ENCODE measurements around the gene CEP72. TPM values are rescaled to one million over a fixed set of nuclear protein-coding genes. Genes with fewer than 3 reads are reported as not detected.

Gene CEP72
- total RNA-seq, 1 experiment from 2014 or later: 56.5 TPM

DNA sequence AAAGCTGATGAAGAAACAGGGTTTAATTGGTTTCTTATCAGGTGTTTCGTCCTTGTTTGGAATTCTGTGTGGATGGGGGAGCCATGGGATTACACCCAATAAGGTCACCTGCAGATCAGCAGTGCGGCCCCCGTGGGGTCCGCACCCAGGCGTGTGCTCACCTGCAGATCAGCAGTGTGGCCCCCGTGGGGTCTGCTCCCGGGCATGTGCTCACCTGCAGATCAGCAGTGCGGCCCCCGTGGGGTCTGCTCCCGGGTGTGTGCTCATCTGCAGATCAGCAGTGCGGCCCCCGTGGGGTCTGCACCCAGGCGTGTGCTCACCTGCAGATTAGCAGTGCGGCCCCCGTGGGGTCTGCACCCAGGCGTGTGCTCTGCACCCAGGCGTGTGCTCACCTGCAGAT, 41.7 kb upstream of the CEP72 start:
- no peak overlapping the region for H3K4me3 Mint-ChIP-seq (ENCODE audit: low read depth, unreplicated experiment)
- intact Hi-C loops (cut with micrococcal nuclease; ENCODE audit: unreplicated experiment): no loop called here
- no peak for DNase-seq
- CTCF ChIA-PET: no interaction called here
- peaks cover 4% of the 10 kb centered on the region for H3K9me3 Mint-ChIP-seq (ENCODE audit: low read depth, unreplicated experiment)
- no peak overlapping the region for H3K27ac Mint-ChIP-seq (ENCODE audit: unreplicated experiment)
- no TSS peak for BruUV-seq (replicated peaks)
- peaks cover 64% of the 10 kb centered on the region for H3K27me3 Mint-ChIP-seq (ENCODE audit: unreplicated experiment)
- TF ChIP-seq, protein P1, sequence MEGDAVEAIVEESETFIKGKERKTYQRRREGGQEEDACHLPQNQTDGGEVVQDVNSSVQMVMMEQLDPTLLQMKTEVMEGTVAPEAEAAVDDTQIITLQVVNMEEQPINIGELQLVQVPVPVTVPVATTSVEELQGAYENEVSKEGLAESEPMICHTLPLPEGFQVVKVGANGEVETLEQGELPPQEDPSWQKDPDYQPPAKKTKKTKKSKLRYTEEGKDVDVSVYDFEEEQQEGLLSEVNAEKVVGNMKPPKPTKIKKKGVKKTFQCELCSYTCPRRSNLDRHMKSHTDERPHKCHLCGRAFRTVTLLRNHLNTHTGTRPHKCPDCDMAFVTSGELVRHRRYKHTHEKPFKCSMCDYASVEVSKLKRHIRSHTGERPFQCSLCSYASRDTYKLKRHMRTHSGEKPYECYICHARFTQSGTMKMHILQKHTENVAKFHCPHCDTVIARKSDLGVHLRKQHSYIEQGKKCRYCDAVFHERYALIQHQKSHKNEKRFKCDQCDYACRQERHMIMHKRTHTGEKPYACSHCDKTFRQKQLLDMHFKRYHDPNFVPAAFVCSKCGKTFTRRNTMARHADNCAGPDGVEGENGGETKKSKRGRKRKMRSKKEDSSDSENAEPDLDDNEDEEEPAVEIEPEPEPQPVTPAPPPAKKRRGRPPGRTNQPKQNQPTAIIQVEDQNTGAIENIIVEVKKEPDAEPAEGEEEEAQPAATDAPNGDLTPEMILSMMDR (IDR thresholded peaks at IDR 0.05; ENCODE audit: unreplicated experiment): no peak
- no peaks in the 10 kb centered on the region for H3K36me3 Mint-ChIP-seq (ENCODE audit: insufficient read depth, unreplicated experiment)
- no peaks in the 10 kb centered on the region for H3K4me1 Mint-ChIP-seq (ENCODE audit: low read depth, unreplicated experiment)

DNA sequence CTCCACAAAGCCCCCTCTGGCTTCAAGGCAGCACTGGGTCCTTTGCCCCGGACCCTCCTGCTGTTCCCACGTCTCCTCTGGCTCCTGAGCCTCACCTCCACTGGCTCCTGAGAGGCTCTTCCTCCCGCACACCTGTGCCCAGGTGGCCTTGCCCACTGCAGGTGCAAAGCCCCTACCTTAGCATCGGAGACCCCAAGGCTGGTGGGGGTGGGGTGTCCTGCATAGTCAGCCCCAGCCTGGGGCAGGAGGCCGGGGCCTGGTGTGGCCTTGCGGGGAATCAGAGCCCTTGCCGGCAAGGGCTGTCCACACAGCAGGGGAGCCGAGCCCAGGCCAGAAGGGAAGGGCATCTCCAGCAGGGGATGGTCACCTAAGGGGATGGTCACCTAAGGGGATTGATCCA, 41.3 kb upstream of the CEP72 start:
- Mint-ChIP-seq H3K9me3 (ENCODE audit: low read depth, unreplicated experiment) (peaks cover 9% of the 10 kb centered on the region), H3K27me3 (ENCODE audit: unreplicated experiment) (peaks cover 68% of the 10 kb centered on the region), H3K27ac (ENCODE audit: unreplicated experiment) (no peak overlapping the region), H3K4me1 (ENCODE audit: low read depth, unreplicated experiment) (no peaks in the 10 kb centered on the region), H3K36me3 (ENCODE audit: insufficient read depth, unreplicated experiment) (no peaks in the 10 kb centered on the region), H3K4me3 (ENCODE audit: low read depth, unreplicated experiment) (no peak overlapping the region)
- no TSS peak for BruUV-seq (replicated peaks)
- TF ChIP-seq, protein P1 (IDR thresholded peaks at IDR 0.05; ENCODE audit: unreplicated experiment): no peak
- no peak for DNase-seq
- CTCF ChIA-PET: no interaction called here
- intact Hi-C loops (cut with micrococcal nuclease; ENCODE audit: unreplicated experiment): no loop called here

DNA sequence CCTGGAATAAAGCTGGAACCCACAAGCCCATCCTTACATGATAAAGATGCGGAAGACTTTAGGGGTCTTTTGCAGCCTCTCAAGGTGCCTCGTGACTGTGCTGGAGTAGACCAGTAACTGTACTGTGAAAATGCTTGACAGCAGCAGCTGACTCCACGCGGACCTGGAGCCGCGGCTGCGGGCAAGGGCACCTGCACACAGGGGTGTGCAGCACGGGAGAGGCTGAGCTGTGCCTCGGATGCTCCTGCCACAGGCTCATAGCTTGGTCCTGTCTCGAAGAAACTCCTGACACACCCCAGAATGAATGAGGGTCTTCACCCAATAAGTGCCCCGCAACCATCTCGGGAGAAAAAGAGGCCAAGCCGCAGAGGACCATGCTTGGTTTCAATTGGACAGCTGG, 40.3 kb upstream of the CEP72 start:
- Mint-ChIP-seq H3K4me1 (ENCODE audit: low read depth, unreplicated experiment) (no peaks in the 10 kb centered on the region), H3K36me3 (ENCODE audit: insufficient read depth, unreplicated experiment) (no peaks in the 10 kb centered on the region)
- TF ChIP-seq, protein P1 (IDR thresholded peaks at IDR 0.05; ENCODE audit: unreplicated experiment): no peak

DNA sequence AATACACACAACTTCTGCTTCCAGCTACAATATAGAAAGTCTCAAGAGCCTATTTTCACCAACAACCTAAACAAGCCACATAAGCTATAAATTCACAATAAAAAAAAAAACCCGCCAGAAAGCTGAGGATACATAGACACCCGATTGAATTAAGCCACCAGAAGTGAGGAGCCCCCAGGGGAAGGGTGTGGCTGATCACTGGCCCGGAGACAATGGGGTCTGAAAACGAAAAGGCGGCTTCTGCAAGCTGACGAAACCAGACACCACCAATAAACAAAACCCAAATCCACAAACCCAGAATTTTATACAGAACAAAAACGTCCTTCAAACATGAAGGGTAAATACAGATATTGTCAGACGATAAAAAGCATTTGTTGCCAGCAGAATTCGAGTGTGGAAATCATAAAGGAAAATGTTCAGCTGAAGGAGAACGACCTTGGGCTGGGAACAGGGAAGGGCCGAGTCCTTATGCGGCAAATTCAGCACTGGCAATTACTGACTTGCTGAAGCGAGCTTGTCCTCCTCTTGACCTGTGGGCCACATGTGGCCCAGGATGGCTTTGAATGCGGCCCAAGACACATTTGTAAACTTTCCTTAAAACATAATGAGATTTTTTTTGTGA, 39.6 kb upstream of the CEP72 start:
- TF ChIP-seq, protein P1 (IDR thresholded peaks at IDR 0.05; ENCODE audit: unreplicated experiment): no peak
- Mint-ChIP-seq H3K27me3 (ENCODE audit: unreplicated experiment) (peaks cover 69% of the 10 kb centered on the region), H3K27ac (ENCODE audit: unreplicated experiment) (no peak overlapping the region), H3K36me3 (ENCODE audit: insufficient read depth, unreplicated experiment) (no peaks in the 10 kb centered on the region), H3K4me1 (ENCODE audit: low read depth, unreplicated experiment) (no peaks in the 10 kb centered on the region), H3K9me3 (ENCODE audit: low read depth, unreplicated experiment) (peaks cover 12% of the 10 kb centered on the region), H3K4me3 (ENCODE audit: low read depth, unreplicated experiment) (no peak overlapping the region)
- intact Hi-C loops (cut with micrococcal nuclease; ENCODE audit: unreplicated experiment): no loop called here
- no TSS peak for BruUV-seq (replicated peaks)
- CTCF ChIA-PET: interaction anchor here (0.6 to 1.8 kb wide), 2 partner anchors 14 to 16 kb away, joined by 3 to 4 read pairs; no protein-coding TSS in a partner anchor
- DNase-seq: no peak

More for the DNA sequence above, 40.3 kb upstream of the CEP72 start:
- CTCF ChIA-PET: no interaction called here
- no peak overlapping the region for H3K4me3 Mint-ChIP-seq (ENCODE audit: low read depth, unreplicated experiment)
- intact Hi-C loops (cut with micrococcal nuclease; ENCODE audit: unreplicated experiment): no loop called here
- DNase-seq: no peak
- no peak overlapping the region for H3K27ac Mint-ChIP-seq (ENCODE audit: unreplicated experiment)
- no TSS peak for BruUV-seq (replicated peaks)
- H3K9me3 Mint-ChIP-seq (ENCODE audit: low read depth, unreplicated experiment): peaks cover 12% of the 10 kb centered on the region
- peaks cover 73% of the 10 kb centered on the region for H3K27me3 Mint-ChIP-seq (ENCODE audit: unreplicated experiment)

Measured in Calu3 (cell line).